Natural killer cell (primary cell): ENCODE measurements around the gene COA5. TPM values are rescaled to one million over a fixed set of nuclear protein-coding genes. Genes with fewer than 3 reads are reported as not detected.

ENCODE experiments used
- ATAC-seq, 3 donors: fragments of 150-1000 bp in 2 of 3; fragments of 200-7000 bp in 1 of 3; cut with Tn5 transposase; 1 replicate in 1 of 3; 2 replicates in 2 of 3; pipeline ENCODE4 v1.10.0; 2021; ENCODE audit warnings: mild to moderate bottlenecking in 2 of 3, moderate library complexity in 2 of 3
- DNase-seq, 2 donors: peaks; one replicate each; pipeline versions ENCODE4 v3.0.0 to v3.0.0-alpha.2; 2013 to 2021; ENCODE audit warnings: mixed read lengths in 1 of 2
- H3K27ac ChIP-seq: one replicate; pipeline ENCODE4 v1.5.1; 2013; ENCODE audit warnings: mild to moderate bottlenecking, low read length
- H3K27me3 ChIP-seq: one replicate; pipeline ENCODE4 v1.6.1; 2013; ENCODE audit warnings: low read length; ENCODE audit not compliant: control insufficient read depth, insufficient read depth
- H3K36me3 ChIP-seq: one replicate; pipeline ENCODE4 v1.6.1; 2013; ENCODE audit warnings: low read length; ENCODE audit not compliant: control insufficient read depth, insufficient read depth
- H3K4me1 ChIP-seq: one replicate; pipeline ENCODE4 v1.6.1; 2013; ENCODE audit warnings: low read length; ENCODE audit not compliant: control insufficient read depth, insufficient read depth
- H3K4me3 ChIP-seq: one replicate; pipeline ENCODE4 v1.5.1; 2013; ENCODE audit warnings: low read length
- H3K9me3 ChIP-seq: one replicate; pipeline ENCODE4 v1.6.1; 2013; ENCODE audit warnings: low read length; ENCODE audit not compliant: control insufficient read depth, insufficient read depth
- H3K27ac Mint-ChIP-seq, 2 donors: one replicate each; pipeline ENCODE4 v1.8.0; 2022; ENCODE audit warnings: mild to moderate bottlenecking in 2 of 2, mixed read lengths in 2 of 2, moderate library complexity in 1 of 2
- H3K27me3 Mint-ChIP-seq, 2 donors: one replicate each; pipeline ENCODE4 v1.8.0; 2022; ENCODE audit warnings: low read depth in 2 of 2, mixed read lengths in 2 of 2
- H3K36me3 Mint-ChIP-seq: one replicate; pipeline ENCODE4 v1.8.0; 2022; ENCODE audit warnings: mixed read lengths
- H3K4me1 Mint-ChIP-seq, 2 donors: one replicate each; pipeline ENCODE4 v1.8.0; 2022; ENCODE audit warnings: mixed read lengths in 2 of 2
- H3K4me3 Mint-ChIP-seq: one replicate; pipeline ENCODE4 v1.8.0; 2022; ENCODE audit warnings: mild to moderate bottlenecking, moderate library complexity, mixed read lengths
- H3K9me3 Mint-ChIP-seq, 2 donors: one replicate each; pipeline ENCODE4 v1.8.0; 2022; ENCODE audit warnings: mixed read lengths in 2 of 2
- CTCF ChIP-seq: fragments of 200-600 bp; IDR thresholded peaks from one replicate; pipeline ENCODE4 v1.8.0; 2022; ENCODE audit warnings: antibody characterized with exemption
- WGBS: methylation state at CpG from one replicate; pipeline ENCODE4 v1.1.7; 2013; ENCODE audit warnings: missing lambda C conversion rate; ENCODE audit not compliant: insufficient coverage; 5-methylcytosine and 5-hydroxymethylcytosine counted together
- intact Hi-C: fragments of 100-400 bp; cut with micrococcal nuclease; formaldehyde crosslinking; loops from one replicate; pipeline ENCODE4 v1.14.2; 2022
- total RNA-seq, 4 donors: library from RNA; stranded (reverse); fragments of 120-200 nt in 1 of 4; gene quantifications; one replicate each; pipeline versions ENCODE4 v1.2.3 to v1.2.4, GENCODE V29; 2013 to 2022

COA5 gene
- total RNA-seq, 3 donors from 2014 or later (not counting 1 experiment from before 2014, with no cell fraction given), result 27.4 to 39.6 (median 36.1) TPM

- no peaks in the 10 kb centered on the region for H3K27me3 ChIP-seq
- intact Hi-C loops, result no loop called here
- no peaks in the 10 kb centered on the region for H3K9me3 ChIP-seq
- TF ChIP-seq CTCF, result no peak
- H3K4me1 Mint-ChIP-seq, result peaks cover 70 to 76% of the 10 kb centered on the region in 2 donors
- no peak overlapping the region for H3K27ac ChIP-seq
- no peaks in the 10 kb centered on the region for H3K9me3 Mint-ChIP-seq
- ATAC-seq, result no peak
- H3K4me3 ChIP-seq, result no peak overlapping the region
- WGBS, result 96% methylated on average over 9 of the region's 9 CpGs
- peaks cover 17% of the 10 kb centered on the region for H3K36me3 Mint-ChIP-seq
- DNase-seq, result no peak
- H3K36me3 ChIP-seq, result peaks cover 68% of the 10 kb centered on the region
- peak overlapping the region; percentile 19 for H3K4me3 Mint-ChIP-seq
- no peaks in the 10 kb centered on the region for H3K27me3 Mint-ChIP-seq
- H3K4me1 ChIP-seq, result peaks cover 18% of the 10 kb centered on the region
- H3K27ac Mint-ChIP-seq, result peak overlapping the region; percentile 54 to 79
These were observed 5.9 kb upstream of the COA5 start for GRCh38 chr2:98614024-98614739.

DNA sequence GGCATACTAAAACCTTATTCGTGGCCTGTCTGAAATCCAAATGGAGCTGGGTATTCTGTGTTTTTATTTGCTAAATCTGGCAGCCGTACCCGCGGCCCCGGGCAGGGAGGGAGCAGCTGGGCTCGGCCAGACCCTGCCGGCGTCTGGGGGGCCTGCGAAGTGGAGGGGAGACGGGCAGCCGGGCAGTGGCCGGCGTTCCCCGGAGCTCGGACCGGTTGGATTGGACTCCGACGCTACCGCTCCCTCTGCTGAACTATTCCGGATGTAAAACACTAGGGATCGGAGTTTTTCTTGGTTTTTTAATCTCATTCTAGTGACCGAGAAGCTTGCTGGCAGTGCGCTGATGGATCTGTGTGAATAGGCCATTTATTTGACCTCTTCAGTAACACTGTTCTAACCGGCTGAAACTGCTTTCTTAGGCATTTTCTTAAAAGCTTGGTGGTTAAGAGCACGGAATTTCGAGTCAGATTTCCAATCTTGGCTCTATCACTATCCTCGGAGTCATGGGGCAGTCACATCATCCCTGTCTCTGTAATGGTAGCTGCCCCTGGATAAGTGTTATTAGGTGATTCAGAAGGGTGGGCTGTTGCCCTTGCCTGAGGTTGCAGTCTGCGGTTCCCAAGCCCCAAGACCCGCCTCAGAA, 771 bp upstream of the COA5 start:
- peaks cover 12% of the 10 kb centered on the region for H3K36me3 Mint-ChIP-seq
- H3K27me3 Mint-ChIP-seq, result no peaks in the 10 kb centered on the region
- DNase-seq (no peak), ATAC-seq (no peak)
- H3K4me1 Mint-ChIP-seq, result peaks cover 75 to 79% of the 10 kb centered on the region in 2 donors
- no peaks in the 10 kb centered on the region for H3K9me3 Mint-ChIP-seq
- Histone ChIP-seq H3K27me3 (no peaks in the 10 kb centered on the region), H3K9me3 (no peaks in the 10 kb centered on the region), H3K4me3 (peak overlapping the region; percentile 98), H3K4me1 (peaks cover 32% of the 10 kb centered on the region), H3K36me3 (peaks cover 32% of the 10 kb centered on the region), H3K27ac (peak overlapping the region; percentile 96)
- intact Hi-C loops, result loop anchor here (1.0 kb wide), 1 partner anchor 25 kb away; no protein-coding TSS in a partner anchor
- H3K27ac Mint-ChIP-seq, result peak overlapping the region; percentile 88 to 97
- H3K4me3 Mint-ChIP-seq, result peak overlapping the region; percentile 97
- no peak for TF ChIP-seq CTCF
- WGBS, result 6% methylated on average over 29 of the region's 29 CpGs

DNA sequence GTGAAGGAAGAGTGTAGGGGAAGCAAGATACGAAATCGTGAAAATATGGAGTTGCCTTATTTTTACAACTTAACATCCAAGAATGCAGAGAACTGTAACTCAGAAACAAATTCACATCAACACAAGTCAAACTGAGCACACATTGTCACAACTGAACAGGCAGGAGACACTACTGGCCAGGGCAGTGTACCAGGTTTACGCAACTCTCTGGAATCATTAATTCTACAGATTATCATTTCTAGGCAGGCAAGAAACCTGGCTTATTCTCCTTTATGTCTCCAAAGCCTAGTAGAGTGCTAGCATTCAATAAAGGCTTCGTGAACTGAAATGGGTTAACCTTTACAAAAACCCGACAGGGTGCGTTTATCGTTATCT, 584 bp downstream of the COA5 start:
- Histone ChIP-seq H3K27ac (peak overlapping the region; percentile 96), H3K9me3 (no peaks in the 10 kb centered on the region), H3K36me3 (peaks cover 26% of the 10 kb centered on the region), H3K4me1 (peaks cover 32% of the 10 kb centered on the region), H3K27me3 (no peaks in the 10 kb centered on the region), H3K4me3 (peak overlapping the region; percentile 98)
- no peaks in the 10 kb centered on the region for H3K9me3 Mint-ChIP-seq
- no peaks in the 10 kb centered on the region for H3K36me3 Mint-ChIP-seq
- intact Hi-C loops, result loop anchor here (1.0 kb wide), 1 partner anchor 27 kb away; no protein-coding TSS in a partner anchor
- DNase-seq, result no peak
- H3K27ac Mint-ChIP-seq, result peak overlapping the region; percentile 88 to 97
- WGBS, result 16% methylated on average over 7 of the region's 7 CpGs
- peaks cover 63 to 68% of the 10 kb centered on the region in 2 donors for H3K4me1 Mint-ChIP-seq
- H3K27me3 Mint-ChIP-seq, result no peaks in the 10 kb centered on the region
- peak; percentile 0 to 10 (median 1) for ATAC-seq
- peak overlapping the region; percentile 97 for H3K4me3 Mint-ChIP-seq
- TF ChIP-seq CTCF, result no peak
